ENCODE data around the gene QRFP. TPM values are rescaled to one million over a fixed set of nuclear protein-coding genes. Genes with fewer than 3 reads are reported as not detected.

QRFP gene
- total RNA-seq, 4 donors from 2014 or later = not detected

DNA sequence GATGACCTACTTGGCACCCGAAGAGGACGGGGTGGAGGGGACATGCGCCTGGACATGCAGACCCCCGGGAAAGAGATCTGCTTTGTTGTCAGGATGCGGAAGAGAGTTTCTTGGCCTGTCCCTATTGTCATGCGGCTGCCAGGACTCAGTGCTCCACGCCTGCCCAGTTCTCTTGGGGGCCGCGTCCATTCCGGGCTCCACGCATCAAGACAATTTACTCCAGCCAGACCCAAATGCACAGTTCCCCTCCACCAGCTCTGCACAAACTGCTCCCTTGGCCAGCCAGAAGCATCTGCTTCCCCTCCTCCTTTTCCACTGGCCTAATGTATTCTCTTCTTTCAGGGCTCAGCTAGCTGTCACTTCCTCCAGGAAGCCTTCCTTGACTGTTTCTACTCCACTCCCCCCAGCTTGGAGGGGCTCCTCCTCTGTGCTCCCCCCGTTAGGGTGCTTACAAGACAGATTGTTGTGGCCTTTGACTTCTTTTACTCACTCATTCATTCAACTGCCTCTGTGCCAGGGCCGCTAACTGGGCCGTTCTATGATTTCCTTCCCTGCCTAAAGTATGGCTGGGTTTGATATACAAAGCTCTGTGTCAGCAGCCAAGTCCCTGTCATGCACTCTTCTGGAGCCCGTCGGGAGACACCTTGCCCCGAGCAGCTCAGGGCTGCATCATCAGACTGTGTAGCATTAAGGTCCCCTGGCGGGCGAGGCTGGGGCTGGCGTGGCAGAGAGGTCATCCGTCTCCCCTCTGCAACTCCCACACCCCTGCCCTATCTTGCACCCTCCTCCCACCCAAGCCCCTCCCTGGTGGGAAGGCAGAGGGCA, 35.9 kb upstream of the QRFP start:
- 23 to 31% methylated on average over 21 of the region's 21 CpGs for WGBS, 2 donors
- H3K4me3 ChIP-seq (ENCODE audit: low read depth, poor library complexity, severe bottlenecking) = no peak overlapping the region
- TF ChIP-seq POLR2A (IDR thresholded peaks at IDR 0.05) (no peak), CTCF (IDR thresholded peaks at IDR 0.05) (no peak)
- DNase-seq (ENCODE audit: low spot score in 2 of 2) = no peak
- intact Hi-C loops (cut with DNase I; ENCODE audit: low total_unique reads) = loop anchor here (10.0 kb wide), 1 partner anchor 58 kb away; no protein-coding TSS in a partner anchor

GRCh38 chr9:130931508-130932254, 35.1 kb upstream of the QRFP start:
- WGBS, 2 donors = 39 to 48% methylated on average over 20 of the region's 20 CpGs
- H3K4me3 ChIP-seq (ENCODE audit: low read depth, poor library complexity, severe bottlenecking) = no peak overlapping the region
- no peak for TF ChIP-seq CTCF (IDR thresholded peaks at IDR 0.05)
- intact Hi-C loops (cut with DNase I; ENCODE audit: low total_unique reads) = loop anchor here (10.0 kb wide), 1 partner anchor 57 kb away; no protein-coding TSS in a partner anchor
- DNase-seq (ENCODE audit: low spot score in 2 of 2) = no peak

DNA sequence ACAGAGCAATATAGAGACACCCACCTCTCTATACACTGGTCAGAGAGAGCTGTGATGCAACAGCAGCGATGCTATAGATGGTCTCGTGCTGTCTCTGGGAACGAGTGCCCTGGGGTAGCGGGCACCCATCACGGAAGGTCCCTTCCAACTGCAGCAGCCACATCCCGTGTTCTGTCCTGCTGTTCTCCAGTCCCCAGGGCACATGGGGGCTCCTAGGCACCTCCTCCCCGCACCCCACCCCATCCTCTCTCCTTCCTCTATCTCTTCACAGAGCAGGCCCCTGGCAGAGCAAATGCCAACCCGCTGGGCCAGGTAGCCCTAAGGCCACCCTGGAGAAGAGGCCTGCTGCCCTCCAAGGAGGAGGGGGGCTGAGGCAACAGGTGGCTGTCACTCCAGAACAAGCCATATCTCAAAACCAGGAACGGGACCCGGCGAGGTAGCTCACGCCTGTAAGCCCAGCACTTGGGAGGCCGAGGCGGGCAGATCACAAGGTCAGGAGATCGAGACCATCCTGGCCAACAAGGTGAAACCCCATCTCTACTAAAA, 34.3 kb upstream of the QRFP start:
- no peak for TF ChIP-seq POLR2A (IDR thresholded peaks at IDR 0.05)
- no peak for TF ChIP-seq CTCF (IDR thresholded peaks at IDR 0.05)
- no peak for DNase-seq (ENCODE audit: low spot score in 2 of 2)
- intact Hi-C loops (cut with DNase I; ENCODE audit: low total_unique reads) = loop anchor here (10.0 kb wide), 1 partner anchor 56 kb away; no protein-coding TSS in a partner anchor
- no peak overlapping the region for H3K4me3 ChIP-seq (ENCODE audit: low read depth, poor library complexity, severe bottlenecking)
- WGBS, 2 donors = 88 to 90% methylated on average over 15 of the region's 15 CpGs

GRCh38 chr9:130930132-130930803, 33.7 kb upstream of the QRFP start:
- TF ChIP-seq POLR2A (IDR thresholded peaks at IDR 0.05) (no peak), CTCF (IDR thresholded peaks at IDR 0.05) (no peak)
- intact Hi-C loops (cut with DNase I; ENCODE audit: low total_unique reads) = loop anchor here (10.0 kb wide), 1 partner anchor 55 kb away; no protein-coding TSS in a partner anchor
- 89 to 90% methylated on average over 23 of the region's 23 CpGs for WGBS, 2 donors
- DNase-seq (ENCODE audit: low spot score in 2 of 2) = no peak
- H3K4me3 ChIP-seq (ENCODE audit: low read depth, poor library complexity, severe bottlenecking) = no peak overlapping the region

GRCh38 chr9:130929571-130930038, 33.0 kb upstream of the QRFP start:
- intact Hi-C loops (cut with DNase I; ENCODE audit: low total_unique reads) = loop anchor here (10.0 kb wide), 1 partner anchor 55 kb away; no protein-coding TSS in a partner anchor
- TF ChIP-seq CTCF (IDR thresholded peaks at IDR 0.05) (no peak), POLR2A (IDR thresholded peaks at IDR 0.05) (no peak)
- H3K4me3 ChIP-seq (ENCODE audit: low read depth, poor library complexity, severe bottlenecking) = no peak overlapping the region
- WGBS, 2 donors = 84 to 85% methylated on average over 25 to 36 of the region's 36 CpGs
- no peak for DNase-seq (ENCODE audit: low spot score in 2 of 2)
